ENCODE results near the gene MST1.

Gene MST1

DNA sequence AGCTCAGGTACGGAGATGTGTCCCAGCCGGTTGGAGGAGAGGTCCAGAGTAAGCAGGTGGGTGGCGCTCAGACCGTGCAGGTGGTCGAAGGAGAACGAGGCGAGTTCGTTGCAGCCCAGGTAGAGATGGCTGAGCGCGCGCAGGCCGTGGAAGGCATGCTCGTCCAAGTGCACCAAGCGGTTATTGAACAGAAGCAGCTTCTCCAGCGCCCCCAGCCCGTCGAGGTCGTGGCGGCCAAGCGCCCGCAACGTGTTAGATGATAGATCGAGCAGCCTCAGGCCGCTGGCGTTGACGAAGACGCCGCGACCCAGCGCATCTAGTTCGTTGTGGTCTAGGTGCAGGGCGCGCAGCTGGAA lies 29.6 kb upstream of the MST1 start:
- FAIRE-seq (no peak), DNase-seq (ENCODE audit: low spot score) (no peak)

DNA sequence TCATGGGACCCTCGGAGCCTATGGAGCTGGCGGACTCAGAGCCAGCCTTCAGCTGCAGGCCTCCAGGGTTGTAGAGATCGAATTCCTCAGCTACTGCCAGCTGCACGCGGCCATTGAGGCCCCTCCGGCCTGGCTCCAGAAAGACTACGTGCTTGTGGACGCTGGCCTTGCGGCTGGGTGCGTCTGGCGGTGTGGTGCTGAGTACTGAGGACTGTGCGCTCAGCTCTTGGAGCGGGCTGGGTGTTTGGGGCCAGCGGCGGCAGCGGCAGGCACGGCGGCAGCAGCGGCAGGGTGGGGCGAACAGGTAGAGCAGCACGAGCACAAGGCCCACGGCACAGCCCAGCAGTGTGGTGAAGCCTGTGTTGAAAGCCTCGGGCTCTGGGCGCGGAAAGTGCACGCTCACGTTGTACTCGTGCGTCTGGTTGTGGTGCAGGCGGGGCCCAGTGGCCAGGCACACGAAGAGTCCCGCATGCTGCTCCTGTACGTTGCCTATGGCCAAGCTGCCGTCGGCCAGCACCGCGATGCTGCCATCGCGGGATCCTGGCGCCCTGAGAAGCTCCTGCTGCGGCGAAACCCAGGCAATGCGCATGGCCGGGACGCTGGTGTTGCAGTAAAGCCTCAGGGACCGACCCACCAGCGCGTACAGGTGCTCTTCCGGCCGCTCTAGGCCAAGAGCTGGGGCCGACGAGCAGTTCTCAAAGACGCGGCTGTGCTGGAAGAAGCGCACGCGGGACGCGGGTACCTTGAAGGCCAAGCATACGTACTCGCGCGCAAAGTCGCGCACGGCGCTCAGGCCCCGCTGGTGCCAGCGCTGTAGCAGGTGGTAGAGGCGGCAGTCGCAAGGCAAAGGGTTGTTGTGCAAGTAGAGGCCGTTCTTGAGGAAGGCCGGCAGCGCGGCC lies 28.9 kb upstream of the MST1 start:
- FAIRE-seq (no peak), DNase-seq (ENCODE audit: low spot score) (no peak)

DNA sequence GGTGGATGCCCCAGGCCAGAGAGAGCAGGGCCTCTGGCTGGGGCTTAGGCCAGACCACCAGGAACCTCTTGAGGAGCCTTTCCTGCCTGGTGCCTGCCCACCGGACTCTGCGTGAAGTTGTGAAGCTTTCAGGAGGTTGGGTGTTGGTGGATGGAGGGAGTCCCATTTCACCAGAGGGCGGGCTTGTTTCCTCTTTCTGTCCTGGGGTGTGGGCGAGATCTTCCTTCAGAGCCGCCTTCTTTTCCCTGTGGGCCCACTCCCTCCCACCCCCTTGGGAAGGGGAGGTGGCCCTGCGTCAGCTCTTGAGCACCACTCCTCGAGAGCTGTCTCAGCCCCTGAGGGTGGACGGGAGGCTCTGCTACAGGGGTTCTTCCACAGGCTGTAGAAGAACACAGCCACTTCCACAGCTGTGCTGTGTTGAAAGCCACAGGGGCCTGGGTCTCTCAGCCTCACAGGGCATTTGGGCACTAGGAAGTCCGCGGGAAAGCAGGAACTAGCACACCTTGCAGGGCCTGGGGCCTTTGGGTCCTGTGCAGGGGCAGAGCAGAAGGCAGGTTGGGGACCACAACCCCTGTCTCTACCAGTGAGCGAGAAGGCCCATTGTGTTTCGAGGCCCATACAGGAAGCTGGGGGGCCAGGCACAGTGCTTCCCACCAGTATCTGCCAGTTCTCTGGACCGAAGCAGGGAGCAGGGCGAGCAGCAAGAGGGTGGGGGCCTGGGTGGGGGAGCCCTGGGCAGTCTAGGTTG lies 28.1 kb upstream of the MST1 start:
- DNase-seq (ENCODE audit: low spot score), result no peak
- FAIRE-seq, result no peak

DNA sequence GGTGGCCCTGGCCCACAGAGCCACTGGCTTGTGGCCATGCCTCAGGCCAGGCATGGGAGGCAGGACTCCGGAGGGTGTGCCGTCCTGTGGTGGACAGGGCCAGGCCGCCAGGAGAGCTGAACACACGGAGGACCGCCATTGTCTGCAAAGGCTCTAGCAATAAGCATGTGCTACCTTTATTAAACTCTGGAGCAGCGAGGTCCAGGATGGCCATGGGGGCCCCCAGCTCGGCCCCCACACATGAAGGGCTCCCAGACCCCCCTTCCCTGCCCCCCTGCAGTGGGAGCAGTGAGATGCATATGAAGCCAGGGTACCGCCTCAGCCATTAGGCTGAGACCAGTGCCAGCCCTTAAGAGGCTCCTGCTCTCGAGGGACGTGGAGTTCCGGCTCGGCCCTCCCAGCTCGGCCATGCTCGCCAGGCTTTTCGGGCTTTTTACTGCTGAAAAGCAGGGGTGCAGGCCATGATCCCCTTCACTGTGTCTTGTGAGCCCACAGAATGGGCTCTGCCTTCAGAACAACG lies 27.5 kb upstream of the MST1 start:
- DNase-seq (ENCODE audit: low spot score) (no peak), FAIRE-seq (no peak)

DNA sequence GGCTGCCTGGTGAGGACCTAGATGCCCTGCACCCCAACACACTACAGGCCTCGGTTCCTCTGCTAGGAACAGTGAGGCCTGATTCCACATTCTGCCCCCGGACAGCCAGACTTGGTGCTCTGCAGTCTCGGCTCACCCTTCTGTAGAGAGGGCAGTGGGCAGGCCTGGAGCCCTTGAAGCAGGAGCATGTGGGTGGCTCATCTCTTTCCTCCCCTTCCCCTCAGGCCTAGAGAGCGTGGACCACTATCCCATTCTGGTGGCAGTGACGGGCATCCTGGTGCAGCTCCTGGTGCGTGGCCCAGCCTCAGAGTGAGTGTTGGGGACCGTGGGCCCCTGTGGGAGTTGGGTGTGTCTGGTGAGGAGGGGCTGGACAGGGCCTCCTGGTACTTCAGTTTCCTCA lies 26.9 kb upstream of the MST1 start:
- no peak for FAIRE-seq
- DNase-seq (ENCODE audit: low spot score), result no peak

DNA sequence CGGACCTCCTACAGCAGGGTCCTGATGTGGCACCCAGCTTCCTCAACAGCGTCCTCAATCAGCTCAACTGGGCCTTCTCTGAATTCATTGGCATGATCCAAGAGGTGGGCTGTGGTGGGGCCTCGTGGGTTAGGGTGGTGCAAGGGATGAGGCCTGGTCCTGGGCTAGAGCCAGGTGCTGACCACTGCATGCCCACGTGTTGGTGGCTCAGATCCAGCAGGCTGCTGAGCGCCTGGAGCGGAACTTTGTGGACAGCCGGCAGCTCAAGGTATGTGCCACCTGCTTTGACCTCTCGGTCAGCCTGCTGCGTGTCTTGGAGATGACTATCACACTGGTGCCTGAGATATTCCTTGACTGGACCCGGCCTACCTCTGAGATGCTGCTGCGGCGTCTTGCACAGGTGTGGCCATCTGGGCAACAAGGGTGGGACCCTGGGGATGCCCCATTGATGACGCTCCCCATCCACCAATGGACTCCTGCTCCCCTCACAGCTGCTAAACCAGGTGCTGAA lies 26.4 kb upstream of the MST1 start:
- FAIRE-seq, result no peak
- no peak for DNase-seq (ENCODE audit: low spot score)

DNA sequence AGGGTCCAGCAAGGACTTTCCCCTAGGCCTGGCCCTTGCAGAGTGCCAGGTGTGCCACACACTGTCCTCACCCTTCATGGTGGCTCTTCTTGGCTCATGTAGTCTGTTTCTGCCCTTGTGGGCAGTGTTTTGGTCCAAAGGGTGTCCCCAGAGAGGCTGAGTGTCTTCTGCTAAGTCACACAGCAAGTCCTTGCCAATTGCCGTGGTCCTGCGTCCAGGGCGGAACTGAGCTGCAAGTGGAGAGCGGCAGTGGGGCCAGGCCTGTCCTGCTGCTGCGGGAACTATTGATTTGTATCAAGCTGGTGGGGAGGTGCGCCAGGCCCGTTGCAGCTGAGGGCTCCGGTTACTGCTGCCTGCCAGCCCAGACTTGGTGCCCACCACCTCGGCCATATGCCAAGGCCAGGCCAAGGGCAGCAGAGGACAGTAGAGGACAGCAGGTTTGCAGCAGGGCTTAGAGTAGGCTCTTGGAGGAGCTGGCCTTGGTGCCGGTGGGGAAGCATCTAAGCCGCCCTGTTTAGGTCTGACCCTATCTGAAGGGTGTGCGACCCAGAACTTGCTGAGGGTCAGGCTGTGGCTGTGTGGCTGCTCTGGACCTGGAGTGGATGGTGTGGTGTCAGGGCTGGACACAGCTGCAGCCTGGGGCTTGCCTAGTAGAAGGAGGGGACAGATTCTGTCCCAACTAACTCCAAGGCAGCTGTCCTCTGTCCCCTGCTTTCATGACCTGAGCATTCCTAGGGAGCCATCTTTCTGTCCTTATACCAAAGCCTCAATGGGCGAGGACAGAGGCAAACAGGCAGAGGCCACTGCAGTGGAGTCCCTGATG lies 25.7 kb upstream of the MST1 start:
- FAIRE-seq (no peak), DNase-seq (ENCODE audit: low spot score) (no peak)

DNA sequence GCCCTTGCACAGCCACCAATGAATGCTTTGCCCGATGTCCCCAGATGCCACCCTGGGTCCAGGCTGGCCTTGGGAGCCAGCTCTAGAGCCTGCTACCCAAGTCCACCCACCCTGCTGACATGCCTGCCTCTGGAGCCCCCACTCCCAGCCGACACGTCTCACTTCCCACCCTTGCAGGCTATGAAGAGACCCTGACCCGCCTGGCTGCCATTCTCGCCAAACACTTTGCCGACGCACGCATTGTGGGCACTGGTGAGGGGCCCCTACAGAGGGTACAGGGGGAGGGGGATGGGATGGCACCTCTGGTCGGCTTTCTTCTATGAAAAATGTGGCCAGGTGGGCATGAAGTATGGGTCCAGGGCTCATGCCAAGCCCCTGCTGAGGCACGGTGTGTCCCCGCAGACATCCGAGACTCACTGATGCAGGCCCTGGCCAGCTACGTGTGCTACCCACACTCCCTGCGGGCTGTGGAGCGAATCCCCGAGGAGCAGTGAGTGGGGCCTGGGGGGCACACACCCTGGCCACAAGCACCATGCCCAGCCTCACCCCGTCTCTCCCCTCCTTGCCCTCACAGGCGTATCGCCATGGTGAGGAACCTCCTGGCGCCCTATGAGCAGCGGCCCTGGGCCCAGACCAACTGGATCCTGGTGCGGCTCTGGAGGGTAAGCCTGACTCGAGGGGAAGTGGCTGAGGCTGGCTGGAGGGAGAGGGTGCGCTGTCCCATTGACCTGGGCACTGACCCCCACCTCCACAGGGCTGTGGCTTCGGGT lies 24.2 kb upstream of the MST1 start:
- no peak for FAIRE-seq
- no peak for DNase-seq (ENCODE audit: low spot score)

DNA sequence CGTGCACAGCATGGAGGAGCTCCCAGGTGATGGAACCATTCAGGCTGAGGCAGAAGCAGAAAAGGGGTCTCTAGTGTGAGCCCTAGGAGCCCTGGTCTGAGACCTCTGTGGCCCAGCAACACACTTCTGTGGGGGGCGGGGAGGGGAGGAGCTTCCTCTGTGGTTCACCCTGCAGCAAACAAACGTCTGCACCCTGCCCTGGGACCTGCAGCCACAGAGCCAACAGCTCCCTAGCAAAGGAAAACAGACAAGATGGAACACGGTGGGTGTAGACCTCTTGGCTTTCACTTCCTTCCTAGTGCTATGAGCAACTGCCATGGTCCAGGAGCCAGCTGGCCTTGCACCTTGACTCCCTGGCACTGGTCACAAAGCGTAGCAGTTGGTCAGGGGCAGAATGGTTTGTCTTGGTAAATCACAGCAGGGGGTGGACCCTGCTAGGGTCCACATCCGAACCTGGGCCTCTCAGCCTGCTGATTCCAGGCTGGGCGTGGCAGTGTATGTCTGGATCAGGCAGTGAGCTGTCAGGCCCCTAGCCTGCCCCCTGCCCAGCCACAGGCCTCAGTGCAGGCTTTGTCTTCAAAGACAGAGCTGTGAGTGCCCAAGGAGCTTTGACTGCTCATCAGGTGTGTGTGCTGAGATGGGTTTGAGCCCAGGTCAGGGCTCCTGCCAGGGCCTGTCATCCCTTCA lies 23.5 kb upstream of the MST1 start:
- DNase-seq (ENCODE audit: low spot score), result no peak
- no peak for FAIRE-seq

DNA sequence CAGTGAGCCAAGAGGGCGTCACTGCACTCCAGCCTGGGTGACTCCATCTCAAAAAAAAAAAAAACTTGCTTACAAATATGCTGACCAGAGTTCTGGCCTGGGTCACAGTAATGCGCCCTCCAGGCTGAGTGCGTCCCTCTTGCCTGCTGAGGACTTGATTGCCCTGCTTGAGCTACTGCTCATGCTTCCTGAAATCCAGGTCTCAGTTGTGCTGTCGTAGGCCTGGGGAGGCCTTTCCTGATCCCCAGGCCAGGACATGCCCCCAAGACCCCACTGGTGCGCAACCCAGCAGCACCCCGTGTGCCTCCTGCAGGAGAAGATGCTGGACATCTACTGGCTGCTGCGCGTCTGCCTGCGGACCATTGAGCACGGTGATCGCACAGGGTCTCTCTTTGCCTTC lies 22.9 kb upstream of the MST1 start:
- FAIRE-seq (no peak), DNase-seq (ENCODE audit: low spot score) (no peak)

DNA sequence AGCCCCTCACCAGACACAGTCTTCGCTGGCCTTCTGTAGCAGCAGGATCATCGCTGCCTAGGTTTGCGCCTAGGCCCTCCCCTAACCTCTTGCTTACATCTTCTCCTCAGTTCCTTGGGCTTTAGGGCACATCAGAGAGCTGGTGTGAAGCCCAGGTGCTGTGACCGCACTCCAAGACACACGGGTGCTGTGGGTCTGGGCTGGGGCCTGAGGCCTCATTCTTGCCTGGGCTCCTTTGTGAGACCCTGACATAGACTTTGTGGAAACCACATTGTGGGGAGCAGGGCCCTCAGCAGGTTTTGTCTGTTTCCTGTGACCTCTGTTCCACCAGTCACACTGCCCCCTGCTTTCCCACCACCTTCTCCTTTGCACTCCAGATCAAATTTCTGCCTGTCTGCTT lies 22.2 kb upstream of the MST1 start:
- DNase-seq (ENCODE audit: low spot score), result no peak
- FAIRE-seq, result no peak

DNA sequence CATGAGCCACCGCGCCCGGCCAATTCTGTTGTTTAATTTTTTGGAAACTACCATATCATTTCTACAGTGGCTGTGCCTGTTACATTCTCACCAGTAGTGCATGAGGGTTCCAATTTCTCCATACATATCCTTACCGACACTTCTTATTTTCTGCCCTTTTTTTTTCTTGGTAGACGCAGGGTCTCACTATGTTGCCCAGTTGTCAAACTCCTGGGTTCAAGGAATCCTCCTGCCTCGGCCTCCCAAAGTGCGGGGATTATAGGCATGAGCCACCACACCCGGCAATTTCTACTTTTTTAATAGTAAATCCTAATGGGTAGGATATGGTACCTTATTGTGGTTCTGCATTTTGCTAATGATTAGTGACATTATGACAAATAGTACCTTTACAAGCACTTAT lies 20.6 kb upstream of the MST1 start:
- no peak for DNase-seq (ENCODE audit: low spot score)
- FAIRE-seq, result no peak

DNA sequence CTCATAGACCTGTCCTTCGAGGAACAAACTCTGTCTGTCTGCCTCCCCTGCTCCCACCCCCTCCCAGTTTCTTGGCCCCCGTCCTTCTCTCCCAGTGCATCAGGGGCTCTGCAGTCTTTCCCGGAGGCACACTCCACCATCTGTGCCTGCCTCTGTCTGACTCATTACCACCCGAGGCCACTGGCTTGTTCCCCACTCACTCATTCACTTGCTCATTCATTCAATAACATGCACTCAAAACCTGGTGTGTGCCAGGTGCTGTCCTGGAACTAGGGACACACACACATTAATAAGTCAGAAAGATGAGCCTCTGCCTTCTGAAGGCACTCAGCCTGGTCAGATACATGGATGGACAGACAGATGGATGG lies 17.8 kb upstream of the MST1 start:
- DNase-seq (ENCODE audit: low spot score) (no peak), FAIRE-seq (no peak)

DNA sequence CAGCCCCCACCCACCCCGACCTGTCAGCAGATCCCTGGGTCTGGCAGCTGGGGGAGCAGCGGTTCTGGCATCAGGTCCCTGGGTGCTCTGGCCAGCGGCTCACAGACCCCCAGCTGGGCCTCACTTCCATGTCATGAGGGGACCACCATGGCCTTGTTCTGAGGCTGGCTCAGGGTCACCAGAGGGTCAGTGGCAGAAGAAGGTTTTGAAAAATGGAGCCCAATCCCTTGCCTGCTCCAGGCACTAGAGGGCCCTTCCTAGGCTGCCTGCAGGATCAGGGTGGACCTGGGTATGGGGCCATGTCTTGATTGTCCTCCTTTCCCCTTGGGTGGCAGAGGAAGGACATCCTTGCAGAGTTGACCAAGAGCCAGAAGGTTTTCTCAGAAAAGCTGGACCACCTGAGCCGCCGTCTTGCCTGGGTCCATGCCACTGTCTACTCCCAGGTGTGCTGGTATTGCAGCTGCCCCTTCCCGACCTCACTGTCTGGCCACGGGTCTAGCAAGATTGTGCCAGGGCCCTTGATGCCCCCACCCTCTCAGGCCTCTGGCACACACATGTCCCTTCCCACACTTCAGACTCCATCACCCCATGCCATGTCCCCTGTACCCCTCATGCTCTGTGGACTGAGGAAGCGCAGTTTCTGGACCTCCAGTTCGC lies 17.3 kb upstream of the MST1 start:
- DNase-seq (ENCODE audit: low spot score) (no peak), FAIRE-seq (no peak)

DNA sequence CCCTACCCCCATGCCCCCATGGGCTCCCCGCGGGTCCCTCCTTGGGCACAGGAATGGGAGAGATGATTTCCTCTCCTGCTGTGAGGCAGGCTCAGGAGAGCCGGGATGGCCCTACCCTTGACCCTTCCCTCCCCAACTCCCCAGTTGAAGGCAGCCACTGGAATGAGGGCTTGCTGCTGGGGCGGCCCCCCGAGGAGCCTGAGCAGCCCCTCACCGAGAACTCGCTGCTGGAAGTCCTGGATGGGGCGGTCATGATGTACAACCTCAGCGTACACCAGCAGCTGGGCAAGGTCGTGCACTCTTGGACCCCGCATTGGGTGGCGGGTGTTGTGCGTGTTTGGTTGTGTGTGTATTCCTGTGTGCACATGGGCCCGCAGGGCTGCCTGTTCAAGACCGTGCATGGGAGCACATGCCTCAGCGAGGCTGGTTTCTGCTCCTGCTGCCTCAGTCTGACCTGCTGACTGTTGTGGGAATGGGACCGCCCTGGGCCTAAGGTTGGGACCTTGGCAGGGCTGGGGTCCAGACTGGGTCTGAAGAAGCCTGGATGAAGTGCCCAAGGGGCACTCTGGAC lies 16.2 kb upstream of the MST1 start:
- FAIRE-seq (no peak), DNase-seq (ENCODE audit: low spot score) (no peak)

DNA sequence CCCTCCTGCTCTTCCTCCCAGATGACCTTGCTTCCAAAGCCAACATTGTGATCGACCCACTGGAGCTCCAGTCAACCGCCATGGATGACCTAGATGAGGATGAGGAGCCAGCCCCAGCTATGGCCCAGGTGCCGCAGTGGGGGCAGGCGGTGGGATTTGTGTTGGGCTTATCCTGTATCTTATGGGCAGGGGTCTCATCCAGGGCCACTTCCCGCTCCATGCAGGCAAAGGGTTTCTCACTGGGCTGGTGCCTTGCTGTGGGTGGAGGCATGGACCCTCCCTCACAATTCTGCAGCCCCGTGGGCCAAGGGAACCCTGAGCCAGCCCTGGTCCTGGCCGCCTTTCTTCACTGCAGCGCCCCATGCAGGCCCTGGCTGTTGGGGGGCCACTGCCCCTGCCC lies 15.4 kb upstream of the MST1 start:
- FAIRE-seq, result no peak
- DNase-seq (ENCODE audit: low spot score), result no peak

DNA sequence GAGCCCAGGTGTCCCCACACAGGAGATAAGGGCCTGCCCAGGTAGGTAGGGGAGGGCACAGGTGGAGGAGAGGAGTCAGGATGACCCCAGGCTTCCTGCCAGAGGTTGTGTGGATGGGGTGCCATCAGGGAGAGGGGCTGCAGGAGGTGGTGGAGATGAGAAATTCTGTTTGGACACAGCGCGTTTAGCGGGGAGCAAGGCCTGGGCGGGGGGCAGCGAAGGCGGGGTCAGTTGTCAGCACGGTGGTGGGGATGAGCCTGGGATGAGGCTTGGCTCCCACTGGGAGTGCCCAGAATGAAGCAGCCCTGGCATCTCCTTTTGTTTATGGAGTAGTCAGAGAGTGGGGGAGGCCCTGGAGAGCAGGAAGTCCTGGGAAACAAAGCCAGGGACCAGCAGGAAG lies 14.7 kb upstream of the MST1 start:
- DNase-seq (ENCODE audit: low spot score), result no peak
- FAIRE-seq, result no peak

DNA sequence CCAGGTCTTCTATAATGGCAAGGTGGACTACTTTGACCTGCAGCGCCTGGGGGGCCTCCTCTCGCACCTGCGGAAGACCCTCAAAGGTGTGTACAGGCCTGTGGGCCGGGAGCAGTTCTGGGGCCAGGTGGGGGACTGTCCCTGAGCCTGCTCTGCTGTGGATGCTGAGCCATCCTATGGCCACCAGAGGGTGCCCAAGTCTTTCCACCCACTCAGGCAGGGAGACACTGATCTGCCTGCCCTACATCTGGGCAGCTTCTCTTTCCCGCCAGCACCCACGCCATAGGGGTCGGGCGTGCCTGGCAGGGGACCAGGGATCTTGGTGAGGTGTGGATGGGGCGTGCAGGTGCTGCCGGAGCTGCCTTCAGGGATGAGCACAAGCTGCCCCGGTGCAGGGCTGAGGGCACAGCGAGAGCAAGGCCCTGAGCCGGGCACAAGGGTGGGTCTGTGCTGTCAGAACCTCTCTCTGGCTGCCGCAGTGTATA lies 14.2 kb upstream of the MST1 start:
- FAIRE-seq, result no peak
- DNase-seq (ENCODE audit: low spot score), result peak; percentile 50

DNA sequence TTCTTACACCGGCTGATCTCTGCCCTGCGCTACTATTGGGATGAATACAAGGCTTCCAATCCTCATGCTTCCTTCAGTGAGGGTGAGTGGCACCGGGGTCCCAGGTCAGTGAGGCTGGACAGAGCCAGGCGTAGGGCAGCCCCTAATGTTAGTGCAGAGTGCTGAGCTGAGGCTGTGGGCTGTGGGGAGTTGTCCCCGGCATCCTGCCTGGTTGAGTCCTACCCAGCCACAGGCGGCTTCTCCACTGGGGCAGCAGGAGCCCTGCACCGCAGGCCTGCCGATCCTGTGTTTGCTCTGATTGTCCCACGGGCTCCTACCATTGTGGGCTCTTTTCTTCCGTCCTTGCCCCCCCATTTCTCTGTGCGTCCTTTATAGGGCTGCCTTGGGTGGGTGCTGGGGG lies 13.4 kb upstream of the MST1 start:
- DNase-seq (ENCODE audit: low spot score), result no peak
- no peak for FAIRE-seq
